Breast epithelium (tissue), 4 donors: ENCODE data around the gene CLCA4. TPM values are rescaled to one million over a fixed set of nuclear protein-coding genes. Genes with fewer than 3 reads are reported as not detected.

ENCODE experiments used
- DNase-seq, 2 donors: peaks; one replicate each; pipeline ENCODE4 v3.0.0-alpha.2; 2019; ENCODE audit warnings: low spot score in 2 of 2
- H3K27ac ChIP-seq, 2 donors: fragments of 200-600 bp; sonication (generic) in 1 of 2; one replicate each; pipeline ENCODE4 v1.5.1; 2016 to 2019; ENCODE audit warnings: mild to moderate bottlenecking in 1 of 2
- H3K27me3 ChIP-seq, 2 donors: fragments of 200-600 bp; sonication (generic) in 1 of 2; one replicate each; pipeline versions ENCODE4 v1.5.1 to v1.6.0; 2017 to 2019; ENCODE audit warnings: control low read depth in 1 of 2, mild to moderate bottlenecking in 1 of 2
- H3K36me3 ChIP-seq: fragments of 200-600 bp; one replicate; pipeline ENCODE4 v1.5.1; 2019
- H3K4me1 ChIP-seq, 2 donors: fragments of 200-600 bp; sonication (generic); one replicate each; pipeline ENCODE4 v1.5.1; 2016 to 2019; ENCODE audit warnings: control low read depth in 1 of 2
- H3K4me3 ChIP-seq, 3 donors: fragments of 200-600 bp; sonication (generic); 1 replicate in 2 of 3; 2 replicates in 1 of 3; pipeline ENCODE4 v1.5.1; 2016 to 2019; ENCODE audit warnings: mild to moderate bottlenecking in 3 of 3, moderate library complexity in 2 of 3
- H3K9me3 ChIP-seq, 2 donors: fragments of 200-600 bp; sonication (generic) in 1 of 2; one replicate each; pipeline ENCODE4 v1.5.1; 2016 to 2019; ENCODE audit warnings: control low read depth in 1 of 2
- POLR2A ChIP-seq: fragments of 450-650 bp; IDR thresholded peaks from one replicate; pipeline ENCODE4 v1.6.1; 2016; ENCODE audit warnings: antibody characterized with exemption, mild to moderate bottlenecking, moderate library complexity
- POLR2AphosphoS5 ChIP-seq, 3 donors: sonication (generic); formaldehyde crosslinking; IDR thresholded peaks; one replicate each; pipeline ENCODE4 v1.6.1; 2017; ENCODE audit warnings: antibody characterized with exemption in 3 of 3
- intact Hi-C: fragments of 100-400 bp; cut with DNase I; formaldehyde crosslinking; loops from one replicate; pipeline ENCODE4 v1.15.1; 2023; ENCODE audit warnings: low total_unique reads
- total RNA-seq, 3 donors: library from RNA; depleted of rRNA; stranded (reverse); fragments of >200 nt; gene quantifications; one replicate each; pipeline ENCODE4 v1.1.0, GENCODE V29; 2016
- TF ChIP-seq, protein P1 (sequence below), 3 donors: fragments of 450-650 bp; IDR thresholded peaks; one replicate each; pipeline ENCODE4 v1.5.1; 2016 to 2017; ENCODE audit warnings: antibody characterized with exemption in 3 of 3, mild to moderate bottlenecking in 3 of 3, moderate library complexity in 3 of 3

Gene CLCA4
- total RNA-seq, 3 donors from 2014 or later: 0.16 to 15.1 (median 2.6) TPM

DNA sequence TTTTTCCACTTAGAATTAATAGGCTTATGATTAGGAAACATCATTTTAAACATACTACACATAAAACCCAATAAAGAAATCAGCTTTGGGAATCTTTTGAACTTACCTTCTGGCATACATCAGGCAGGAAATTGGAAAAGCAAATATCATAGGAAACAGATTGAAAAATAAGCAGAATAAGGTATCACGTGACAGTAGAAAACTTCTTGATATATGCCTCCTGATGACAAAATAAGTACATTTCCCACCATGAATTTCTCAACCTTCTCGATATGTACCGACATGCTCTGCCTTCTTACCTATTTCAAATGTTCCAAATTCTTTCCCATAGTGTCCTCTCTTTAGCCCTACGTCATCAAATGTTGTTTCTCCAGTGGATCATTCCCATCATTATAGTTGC lies 72.4 kb downstream of the CLCA4 start:
- Histone ChIP-seq H3K4me3 (no peak overlapping the region), H3K27me3 (no peaks in the 10 kb centered on the region), H3K27ac (no peak overlapping the region), H3K4me1 (no peaks in the 10 kb centered on the region), H3K36me3 (no peaks in the 10 kb centered on the region), H3K9me3 (peaks cover 9 to 21% of the 10 kb centered on the region in 2 donors)
- TF ChIP-seq, protein P1, sequence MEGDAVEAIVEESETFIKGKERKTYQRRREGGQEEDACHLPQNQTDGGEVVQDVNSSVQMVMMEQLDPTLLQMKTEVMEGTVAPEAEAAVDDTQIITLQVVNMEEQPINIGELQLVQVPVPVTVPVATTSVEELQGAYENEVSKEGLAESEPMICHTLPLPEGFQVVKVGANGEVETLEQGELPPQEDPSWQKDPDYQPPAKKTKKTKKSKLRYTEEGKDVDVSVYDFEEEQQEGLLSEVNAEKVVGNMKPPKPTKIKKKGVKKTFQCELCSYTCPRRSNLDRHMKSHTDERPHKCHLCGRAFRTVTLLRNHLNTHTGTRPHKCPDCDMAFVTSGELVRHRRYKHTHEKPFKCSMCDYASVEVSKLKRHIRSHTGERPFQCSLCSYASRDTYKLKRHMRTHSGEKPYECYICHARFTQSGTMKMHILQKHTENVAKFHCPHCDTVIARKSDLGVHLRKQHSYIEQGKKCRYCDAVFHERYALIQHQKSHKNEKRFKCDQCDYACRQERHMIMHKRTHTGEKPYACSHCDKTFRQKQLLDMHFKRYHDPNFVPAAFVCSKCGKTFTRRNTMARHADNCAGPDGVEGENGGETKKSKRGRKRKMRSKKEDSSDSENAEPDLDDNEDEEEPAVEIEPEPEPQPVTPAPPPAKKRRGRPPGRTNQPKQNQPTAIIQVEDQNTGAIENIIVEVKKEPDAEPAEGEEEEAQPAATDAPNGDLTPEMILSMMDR (IDR thresholded peaks at IDR 0.05): no peak
- no peak for TF ChIP-seq POLR2AphosphoS5 (IDR thresholded peaks at IDR 0.05)
- TF ChIP-seq POLR2A: no peak
- DNase-seq: no peak
- intact Hi-C loops: no loop called here

DNA sequence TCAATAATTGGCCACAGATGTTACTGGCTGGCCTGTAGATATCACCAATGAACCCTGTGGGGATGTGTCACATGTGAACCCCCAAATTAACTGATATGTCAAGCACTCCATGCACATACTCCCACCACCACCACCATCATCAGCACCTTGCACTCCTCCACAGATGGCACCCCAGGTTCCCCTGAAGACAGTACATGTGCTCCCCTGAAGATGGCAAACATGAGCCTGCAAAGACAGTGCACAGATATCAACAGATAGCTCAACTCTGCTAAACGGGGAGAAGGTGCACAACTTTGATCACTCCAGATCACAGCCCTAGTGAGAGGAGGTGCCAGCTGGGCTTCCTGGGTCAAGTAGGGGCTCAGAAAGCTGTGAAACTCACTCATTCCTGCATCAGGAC lies 74.4 kb downstream of the CLCA4 start:
- H3K27ac ChIP-seq: no peak overlapping the region
- no peaks in the 10 kb centered on the region for H3K27me3 ChIP-seq
- intact Hi-C loops: no loop called here
- no peak for DNase-seq
- peaks cover 9 to 21% of the 10 kb centered on the region in 2 donors for H3K9me3 ChIP-seq
- no peaks in the 10 kb centered on the region for H3K4me1 ChIP-seq
- no peak overlapping the region for H3K4me3 ChIP-seq
- TF ChIP-seq, protein P1 (IDR thresholded peaks at IDR 0.05): no peak
- TF ChIP-seq POLR2A (no peak), POLR2AphosphoS5 (IDR thresholded peaks at IDR 0.05) (no peak)
- no peaks in the 10 kb centered on the region for H3K36me3 ChIP-seq

Other genes with a start within 250 kb of the CLCA4 start
- 100 to 1,000 TPM in 1 of 3 donors, 10 to 100 TPM in 2; 39.8 to 122 (median 72.8) TPM for gene ODF2L, start 150.8 kb upstream of the CLCA4 start, total RNA-seq
- gene CLCA2, start 122.9 kb upstream of the CLCA4 start, total RNA-seq: 10 to 100 TPM in 1 of 3 donors, 1 to 10 TPM in 2; 1.3 to 30.3 (median 1.6) TPM
- under 1 TPM in 1 of 3 donors, not detected in 2; under 0.01 TPM for gene CLCA1, start 78.2 kb upstream of the CLCA4 start, total RNA-seq
- gene SH3GLB1, start 157.5 kb downstream of the CLCA4 start, total RNA-seq: 10 to 100 TPM; 50.5 to 93.8 (median 63.8) TPM